A673 (cell line): ENCODE data around the gene ZDHHC11. TPM values are rescaled to one million over a fixed set of nuclear protein-coding genes. Genes with fewer than 3 reads are reported as not detected.
"Not testable (repeated sequence)": the region's sequence is repeated elsewhere in the genome, so short reads cannot be mapped to it uniquely, and the experiment has no call there.

ENCODE experiments used
- BruUV-seq: library from RNA; stranded (reverse); fragments of 400-500 nt; replicated peaks from 2 replicates; lab custom pipeline; 2021; lab: Mats Ljungman, UMichigan
- CTCF ChIA-PET: fragments of 300-600 bp; sonication (Branson Sonifier 250); formaldehyde crosslinking; loops from one replicate; lab custom pipeline; 2022; ENCODE audit warnings: antibody characterized with exemption; lab: Charles Lee
- POLR2A ChIA-PET: fragments of 300-600 bp; sonication (Branson Sonifier 250); formaldehyde crosslinking; loops from one replicate; lab custom pipeline; 2022; ENCODE audit warnings: antibody characterized with exemption; ENCODE audit not compliant: low non-redundant PET; lab: Charles Lee
- DNase-seq: peaks from one replicate; pipeline ENCODE4 v3.0.0-alpha.2; 2015; ENCODE audit warnings: low spot score
- H3K27ac ChIP-seq: fragments of 200-600 bp; sonication (generic); 2 replicates; pipeline ENCODE4 v1.5.1; 2016; ENCODE audit warnings: mixed run types, low read depth, mild to moderate bottlenecking, mixed read lengths, antibody characterized with exemption, low read length; ENCODE audit not compliant: poor library complexity, severe bottlenecking
- H3K27me3 ChIP-seq: fragments of 200-600 bp; sonication (generic); replicated peaks from 2 replicates; pipeline ENCODE4 v1.6.1; 2017; ENCODE audit warnings: mixed run types, low read depth, mild to moderate bottlenecking, mixed read lengths, antibody characterized with exemption, low read length; ENCODE audit not compliant: insufficient read depth, poor library complexity
- H3K36me3 ChIP-seq: fragments of 200-600 bp; sonication (generic); 2 replicates; pipeline ENCODE4 v1.6.1; 2016; ENCODE audit warnings: mixed run types, mild to moderate bottlenecking, mixed read lengths, antibody characterized with exemption, low read length; ENCODE audit not compliant: insufficient read depth, poor library complexity, severe bottlenecking
- H3K4me1 ChIP-seq: fragments of 200-600 bp; sonication (generic); 2 replicates; pipeline ENCODE4 v1.6.1; 2017; ENCODE audit warnings: mixed run types, mild to moderate bottlenecking, mixed read lengths, antibody characterized with exemption, low read length; ENCODE audit not compliant: insufficient read depth, poor library complexity, severe bottlenecking
- H3K4me3 ChIP-seq: fragments of 200-600 bp; sonication (generic); 2 replicates; pipeline ENCODE4 v1.5.1; 2016; ENCODE audit warnings: low read depth, mixed run types, mild to moderate bottlenecking, mixed read lengths, low read length; ENCODE audit not compliant: poor library complexity, severe bottlenecking
- H3K9me3 ChIP-seq: fragments of 200-600 bp; sonication (generic); 2 replicates; pipeline ENCODE4 v1.6.1; 2016; ENCODE audit warnings: mixed run types, low read depth, mild to moderate bottlenecking, mixed read lengths, antibody characterized with exemption, low read length; ENCODE audit not compliant: poor library complexity, severe bottlenecking
- EZH2 ChIP-seq: fragments of 200-600 bp; sonication (generic); IDR thresholded peaks from 2 replicates; pipeline ENCODE4 v1.6.1; 2017; ENCODE audit warnings: borderline replicate concordance, low read depth, mild to moderate bottlenecking, mixed read lengths, antibody characterized with exemption, low read length; ENCODE audit not compliant: poor library complexity, severe bottlenecking
- intact Hi-C: fragments of 100-400 bp; cut with micrococcal nuclease; formaldehyde crosslinking; loops from one replicate; pipeline ENCODE4 v1.10.0; 2022; ENCODE audit not compliant: unreplicated experiment
- total RNA-seq: library from RNA; stranded (reverse); gene quantifications from 2 replicates; pipeline ENCODE4 v1.2.3, GENCODE V29; 2021
- TF ChIP-seq, protein P1 (sequence below): fragments of 300-800, 200-600 bp; sonication (generic); conservative IDR thresholded peaks from 2 replicates; pipeline ENCODE4 v1.5.1; 2017; ENCODE audit warnings: low read depth, mild to moderate bottlenecking, antibody characterized with exemption, low read length, moderate library complexity, mixed read lengths

Gene ZDHHC11
- total RNA-seq, 1 experiment from 2014 or later: 47.3 TPM

DNA sequence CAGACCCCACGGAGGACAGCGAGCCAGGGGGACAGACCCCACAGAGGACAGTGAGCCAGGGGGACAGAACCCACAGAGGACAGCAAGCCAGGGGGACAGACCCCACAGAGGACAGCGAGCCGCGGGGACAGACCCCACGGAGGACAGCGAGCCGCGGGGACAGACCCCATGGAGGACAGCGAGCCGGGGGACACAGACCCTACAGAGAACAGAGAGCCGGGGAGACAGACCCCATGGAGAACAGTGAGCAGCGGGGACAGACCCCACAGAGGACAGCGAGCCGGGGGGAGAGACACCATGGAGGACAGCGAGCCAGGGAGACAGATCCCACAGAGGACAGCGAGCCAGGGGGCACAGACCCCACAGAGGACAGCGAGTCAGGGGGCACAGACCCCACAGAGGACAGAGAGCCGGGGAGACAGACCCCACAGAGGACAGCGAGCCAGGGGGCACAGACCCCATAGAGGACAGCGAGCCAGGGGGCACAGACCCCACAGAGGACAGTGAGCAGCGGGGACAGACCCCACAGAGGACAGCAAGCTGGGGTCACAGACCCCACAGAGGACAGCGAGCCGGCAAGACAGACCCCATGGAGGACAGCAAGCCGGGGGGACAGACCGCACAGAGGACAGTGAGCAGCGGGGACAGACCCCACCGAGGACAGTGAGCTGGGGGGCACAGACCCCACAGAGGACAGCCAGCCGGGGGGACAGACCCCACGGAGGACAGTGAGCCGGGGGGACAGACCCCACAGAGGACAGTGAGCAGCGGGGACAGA, 4.4 kb upstream of the ZDHHC11 start:
- intact Hi-C loops: no loop called here
- no peaks in the 10 kb centered on the region for H3K4me1 ChIP-seq
- BruUV-seq: no TSS peak
- no peak overlapping the region for H3K4me3 ChIP-seq
- TF ChIP-seq EZH2: no peak
- TF ChIP-seq, protein P1, sequence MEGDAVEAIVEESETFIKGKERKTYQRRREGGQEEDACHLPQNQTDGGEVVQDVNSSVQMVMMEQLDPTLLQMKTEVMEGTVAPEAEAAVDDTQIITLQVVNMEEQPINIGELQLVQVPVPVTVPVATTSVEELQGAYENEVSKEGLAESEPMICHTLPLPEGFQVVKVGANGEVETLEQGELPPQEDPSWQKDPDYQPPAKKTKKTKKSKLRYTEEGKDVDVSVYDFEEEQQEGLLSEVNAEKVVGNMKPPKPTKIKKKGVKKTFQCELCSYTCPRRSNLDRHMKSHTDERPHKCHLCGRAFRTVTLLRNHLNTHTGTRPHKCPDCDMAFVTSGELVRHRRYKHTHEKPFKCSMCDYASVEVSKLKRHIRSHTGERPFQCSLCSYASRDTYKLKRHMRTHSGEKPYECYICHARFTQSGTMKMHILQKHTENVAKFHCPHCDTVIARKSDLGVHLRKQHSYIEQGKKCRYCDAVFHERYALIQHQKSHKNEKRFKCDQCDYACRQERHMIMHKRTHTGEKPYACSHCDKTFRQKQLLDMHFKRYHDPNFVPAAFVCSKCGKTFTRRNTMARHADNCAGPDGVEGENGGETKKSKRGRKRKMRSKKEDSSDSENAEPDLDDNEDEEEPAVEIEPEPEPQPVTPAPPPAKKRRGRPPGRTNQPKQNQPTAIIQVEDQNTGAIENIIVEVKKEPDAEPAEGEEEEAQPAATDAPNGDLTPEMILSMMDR: no peak
- POLR2A ChIA-PET: no interaction called here
- H3K27me3 ChIP-seq: no peaks in the 10 kb centered on the region
- CTCF ChIA-PET: no interaction called here
- no peaks in the 10 kb centered on the region for H3K36me3 ChIP-seq
- no peak overlapping the region for H3K27ac ChIP-seq
- H3K9me3 ChIP-seq: no peaks in the 10 kb centered on the region
- no peak for DNase-seq

DNA sequence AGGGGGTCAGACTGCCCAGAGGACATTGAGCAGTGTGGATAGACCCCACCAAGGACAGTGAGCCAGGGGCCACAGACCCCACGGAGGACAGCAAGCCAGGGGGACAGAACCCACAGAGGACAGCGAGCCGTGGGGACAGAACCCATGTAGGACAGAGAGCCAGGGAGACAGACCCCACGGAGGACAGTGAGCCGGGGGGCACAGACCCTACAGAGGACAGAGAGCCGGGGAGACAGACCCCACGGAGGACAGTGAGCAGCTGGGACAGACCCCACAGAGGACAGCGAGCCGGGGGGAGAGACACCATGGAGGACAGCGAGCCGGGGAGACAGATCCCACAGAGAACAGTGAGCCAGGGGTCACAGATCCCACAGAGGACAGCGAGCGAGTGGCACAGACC, 3.4 kb upstream of the ZDHHC11 start:
- CTCF ChIA-PET: no interaction called here
- H3K4me1 ChIP-seq: no peaks in the 10 kb centered on the region
- POLR2A ChIA-PET: no interaction called here
- no peaks in the 10 kb centered on the region for H3K9me3 ChIP-seq
- no peak for TF ChIP-seq EZH2
- TF ChIP-seq, protein P1: no peak
- no peak overlapping the region for H3K4me3 ChIP-seq
- intact Hi-C loops: no loop called here
- H3K27me3 ChIP-seq: no peaks in the 10 kb centered on the region
- H3K27ac ChIP-seq: no peak overlapping the region
- BruUV-seq: no TSS peak
- DNase-seq: no peak
- no peaks in the 10 kb centered on the region for H3K36me3 ChIP-seq

DNA sequence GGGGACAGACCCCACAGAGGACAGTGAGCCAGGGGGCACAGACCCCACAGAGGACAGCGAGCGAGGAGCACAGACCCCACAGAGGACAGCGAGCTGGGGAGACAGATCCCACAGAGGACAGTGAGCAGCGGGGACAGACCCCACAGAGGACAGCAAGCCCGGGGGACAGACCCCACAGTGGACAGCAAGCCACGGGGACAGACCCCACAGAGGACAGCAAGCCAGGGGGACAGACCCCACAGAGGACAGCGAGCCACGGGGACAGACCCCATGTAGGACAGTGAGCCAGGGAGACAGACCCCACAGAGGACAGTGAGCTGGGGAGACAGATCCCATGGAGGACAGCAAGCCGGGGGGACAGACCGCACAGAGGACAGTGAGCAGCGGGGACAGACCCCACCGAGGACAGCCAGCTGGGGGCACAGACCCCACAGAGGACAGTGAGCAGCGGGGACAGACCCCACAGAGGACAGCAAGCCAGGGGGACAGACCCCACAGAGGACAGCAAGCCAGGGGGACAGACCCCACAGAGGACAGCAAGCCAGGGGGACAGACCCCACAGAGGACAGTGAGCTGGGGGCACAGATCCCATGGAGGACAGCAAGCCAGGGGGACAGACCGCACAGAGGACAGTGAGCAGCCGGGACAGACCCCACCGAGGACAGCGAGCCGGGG, 2.8 kb upstream of the ZDHHC11 start:
- intact Hi-C loops, CTCF ChIA-PET, H3K27me3 ChIP-seq, H3K4me3 ChIP-seq, H3K27ac ChIP-seq, POLR2A ChIA-PET, BruUV-seq, H3K9me3 ChIP-seq, H3K36me3 ChIP-seq, DNase-seq, H3K4me1 ChIP-seq: not testable (repeated sequence)
